HepG2 (cell line): ENCODE data around the gene SHC3. TPM values are rescaled to one million over a fixed set of nuclear protein-coding genes. Genes with fewer than 3 reads are reported as not detected.

Source experiments
- ATAC-seq: fragments of 200-7000 bp; cut with Tn5 transposase; 3 replicates; pipeline ENCODE4 v1.9.1; 2020; ENCODE audit warnings: mild to moderate bottlenecking, moderate library complexity
- BruUV-seq: library from RNA; stranded (reverse); fragments of 400-500 nt; replicated peaks from 2 replicates; lab custom pipeline; 2021; lab: Mats Ljungman, UMichigan
- CTCF ChIA-PET: fragments of 300-600 bp; formaldehyde crosslinking; extraction: SDS; loops from one replicate; lab custom pipeline; 2021; ENCODE audit warnings: low total read pairs, inconsistent platforms, low intra/inter-chr PET ratio; lab: Yijun Ruan, JAX
- POLR2A ChIA-PET: fragments of 350-600 bp; sonication (Branson Sonifier 250); formaldehyde crosslinking; loops from one replicate; lab custom pipeline; 2020; ENCODE audit warnings: antibody characterized with exemption, inconsistent platforms; lab: Yijun Ruan, JAX
- DNase-seq: peaks from one replicate; pipeline ENCODE4 v3.0.0-alpha.2; 2015; ENCODE audit warnings: low spot score
- FAIRE-seq: peaks from 3 replicates; lab custom pipeline; 2011; peaks lifted over from hg19 to GRCh38; lab: Jason Lieb, UNC
- H2AFZ ChIP-seq: one replicate; pipeline ENCODE4 v1.6.1; 2011; ENCODE audit warnings: low read length, inconsistent platforms
- H3K27ac ChIP-seq: fragments of 300-600 bp; 3 replicates; pipeline ENCODE4 v1.8.0; 2011; ENCODE audit warnings: mixed run types, mild to moderate bottlenecking, mixed read lengths, low read length, inconsistent platforms; ENCODE audit not compliant: insufficient read depth; ENCODE audit errors: extremely low read length
- H3K27me3 ChIP-seq, 2 experiments: fragments of 200-600 bp in 1 of 2; 2 replicates in 1 of 2; 3 replicates in 1 of 2; pipeline versions ENCODE4 v1.6.0 to v1.8.0; 2011; ENCODE audit warnings: low read length in 2 of 2, mild to moderate bottlenecking in 2 of 2, moderate library complexity in 2 of 2, inconsistent platforms in 1 of 2; ENCODE audit not compliant: insufficient read depth in 2 of 2, control insufficient read depth in 1 of 2
- H3K36me3 ChIP-seq, 2 experiments: fragments of 200-600 bp in 1 of 2; replicated peaks in 1 of 2; 2 replicates in 1 of 2; 3 replicates in 1 of 2; pipeline versions ENCODE4 v1.5.1 to v1.8.0; 2011; ENCODE audit warnings: low read length in 2 of 2, inconsistent platforms in 1 of 2; ENCODE audit not compliant: insufficient read depth in 2 of 2, control insufficient read depth in 1 of 2
- H3K4me1 ChIP-seq: 2 replicates; pipeline ENCODE4 v1.5.1; 2012; ENCODE audit warnings: low read length, inconsistent platforms; ENCODE audit not compliant: insufficient read depth
- H3K4me2 ChIP-seq: 2 replicates; pipeline ENCODE4 v1.6.0; 2011; ENCODE audit warnings: low read depth, low read length, inconsistent platforms
- H3K4me3 ChIP-seq, 3 experiments: fragments of 200-600 bp in 1 of 3; sonication (generic), shearing (Covaris generic) in 1 of 3; replicated peaks in 1 of 3; 2 replicates each; pipeline ENCODE4 v1.5.1; 2011 to 2016; ENCODE audit warnings: low read length in 3 of 3, inconsistent platforms in 2 of 3, low read depth in 2 of 3, mild to moderate bottlenecking in 2 of 3, control low read depth in 1 of 3, mixed read lengths in 1 of 3; ENCODE audit not compliant: insufficient read depth in 1 of 3
- H3K79me2 ChIP-seq: one replicate; pipeline ENCODE4 v1.6.1; 2011; ENCODE audit warnings: low read length, inconsistent platforms; ENCODE audit not compliant: insufficient read depth
- H3K9ac ChIP-seq: 2 replicates; pipeline ENCODE4 v1.6.0; 2011; ENCODE audit warnings: mild to moderate bottlenecking, low read depth, low read length, inconsistent platforms; ENCODE audit not compliant: insufficient read depth
- H3K9me3 ChIP-seq: 2 replicates; pipeline ENCODE4 v1.5.1; 2012; ENCODE audit warnings: mild to moderate bottlenecking, low read length
- H4K20me1 ChIP-seq: 2 replicates; pipeline ENCODE4 v1.6.0; 2011; ENCODE audit warnings: inconsistent platforms, mild to moderate bottlenecking, low read length, moderate library complexity; ENCODE audit not compliant: insufficient read depth
- ARNT ChIP-seq: fragments of 450-650 bp; IDR thresholded peaks from 2 replicates; pipeline ENCODE4 v1.6.1; 2017
- ATF4 ChIP-seq, 2 experiments: fragments of 450-650 bp in 1 of 2; sonication (generic) in 1 of 2; formaldehyde crosslinking; IDR thresholded peaks; 2 replicates each; pipeline versions ENCODE4 v1.5.0 to v1.8.0; 2020 to 2022; ENCODE audit warnings: mild to moderate bottlenecking in 1 of 2, missing genetic modification reagents in 1 of 2
- CEBPB ChIP-seq: IDR thresholded peaks from 2 replicates; pipeline ENCODE4 v1.6.1; 2011; ENCODE audit warnings: low read depth, low read length, improper control_type of control experiment, borderline replicate concordance
- DNMT3B ChIP-seq: conservative IDR thresholded peaks from 2 replicates; pipeline ENCODE4 v1.6.1; 2016; ENCODE audit warnings: missing biosample characterization, control low read depth
- ELF3 ChIP-seq: IDR thresholded peaks from 2 replicates; pipeline ENCODE4 v1.6.1; 2016; ENCODE audit warnings: missing genetic modification reagents, missing compliant biosample characterization
- ELK4 ChIP-seq: sonication (generic); formaldehyde crosslinking; IDR thresholded peaks from 2 replicates; pipeline ENCODE4 v1.9.0; 2021; ENCODE audit warnings: missing genetic modification reagents, borderline replicate concordance
- HNRNPL ChIP-seq: fragments of 200-400 bp; formaldehyde crosslinking; IDR thresholded peaks from 2 replicates; pipeline ENCODE4 v1.6.1; 2017; ENCODE audit warnings: mild to moderate bottlenecking, low read depth, low read length
- MATR3 ChIP-seq: sonication (generic); formaldehyde crosslinking; IDR thresholded peaks from 2 replicates; pipeline ENCODE4 v1.4.0; 2020; ENCODE audit warnings: missing genetic modification reagents
- MEF2D ChIP-seq: sonication (generic); formaldehyde crosslinking; IDR thresholded peaks from 2 replicates; pipeline ENCODE4 v1.5.1; 2020; ENCODE audit warnings: mild to moderate bottlenecking, missing genetic modification reagents
- SMAD3 ChIP-seq: sonication (generic); formaldehyde crosslinking; IDR thresholded peaks from 2 replicates; pipeline ENCODE4 v1.4.0; 2020; ENCODE audit warnings: missing genetic modification reagents
- SP2 ChIP-seq: sonication (generic); formaldehyde crosslinking; IDR thresholded peaks from 2 replicates; pipeline ENCODE4 v1.5.1; 2020; ENCODE audit warnings: mild to moderate bottlenecking, missing genetic modification reagents
- ZBTB1 ChIP-seq: sonication (generic); formaldehyde crosslinking; IDR thresholded peaks from 2 replicates; pipeline ENCODE4 v1.4.0; 2020; ENCODE audit warnings: missing genetic modification reagents, borderline replicate concordance
- ZNF362 ChIP-seq: sonication (generic); formaldehyde crosslinking; IDR thresholded peaks from 2 replicates; pipeline ENCODE4 v1.4.0; 2020; ENCODE audit warnings: missing genetic modification reagents, mild to moderate bottlenecking, borderline replicate concordance
- ZNF530 ChIP-seq: sonication (generic); formaldehyde crosslinking; IDR thresholded peaks from 2 replicates; pipeline ENCODE4 v1.5.0; 2020; ENCODE audit warnings: low read depth, mild to moderate bottlenecking, missing genetic modification reagents
- ZNF713 ChIP-seq: sonication (generic); formaldehyde crosslinking; IDR thresholded peaks from 2 replicates; pipeline ENCODE4 v1.4.0; 2020; ENCODE audit warnings: mild to moderate bottlenecking, missing genetic modification reagents
- WGBS: methylation state at CpG from one replicate; pipeline ENCODE4 v1.1.6; 2017; ENCODE audit warnings: low lambda C conversion rate; 5-methylcytosine and 5-hydroxymethylcytosine counted together
- in situ Hi-C: cut with HindIII; loops from 2 replicates; pipeline ENCODE4 v1.10.0; 2017; ENCODE audit warnings: low pct_unique_long_range_greater_than_20kb; ENCODE audit not compliant: extremely low pct_ligation_motif_present
- intact Hi-C: fragments of 100-400 bp; cut with micrococcal nuclease; formaldehyde crosslinking; loops from one replicate; pipeline ENCODE4 v1.10.0; 2022; ENCODE audit not compliant: unreplicated experiment
- polyA plus RNA-seq, 8 experiments: library from polyadenylated mRNA; depleted of rRNA in 3 of 8; stranded (reverse) in 7 of 8; unstranded in 1 of 8; fragments of >200 nt; fragmentation: Illumina TruSeq in 4 of 8; extraction: Trizol in 4 of 8; gene quantifications; 2 replicates each; pipeline versions ENCODE4 v1.2.1 to v1.2.3, GENCODE V29; 2011 to 2016; ENCODE audit warnings: low read depth in 4 of 8, missing spikeins in 1 of 8, mixed read lengths in 1 of 8; ENCODE audit not compliant: insufficient read depth in 1 of 8
- total RNA-seq, 5 experiments: library from RNA; depleted of rRNA; stranded (reverse); fragments of >200 nt; fragmentation: Illumina TruSeq; extraction: Trizol; gene quantifications; 2 replicates each; pipeline ENCODE4 v1.2.3, GENCODE V29; 2016; ENCODE audit warnings: low read depth in 1 of 5
- TF ChIP-seq, protein P1 (sequence below): IDR thresholded peaks from 2 replicates; pipeline ENCODE4 v1.6.1; 2016
- TF ChIP-seq, protein P2 (sequence below): sonication (generic); formaldehyde crosslinking; IDR thresholded peaks from 2 replicates; pipeline ENCODE4 v1.5.0; 2020; ENCODE audit warnings: missing genetic modification reagents
- TF ChIP-seq, protein P3 (sequence below): sonication (generic); formaldehyde crosslinking; IDR thresholded peaks from 2 replicates; pipeline ENCODE4 v1.4.0; 2020; ENCODE audit warnings: mild to moderate bottlenecking, missing genetic modification reagents

The SHC3 gene
- total and polyA plus RNA-seq, 2 of the 13 experiments (the other 11 are each of a cell fraction or from before 2014, with no cell fraction given), result 0.09 to 0.89 TPM

DNA sequence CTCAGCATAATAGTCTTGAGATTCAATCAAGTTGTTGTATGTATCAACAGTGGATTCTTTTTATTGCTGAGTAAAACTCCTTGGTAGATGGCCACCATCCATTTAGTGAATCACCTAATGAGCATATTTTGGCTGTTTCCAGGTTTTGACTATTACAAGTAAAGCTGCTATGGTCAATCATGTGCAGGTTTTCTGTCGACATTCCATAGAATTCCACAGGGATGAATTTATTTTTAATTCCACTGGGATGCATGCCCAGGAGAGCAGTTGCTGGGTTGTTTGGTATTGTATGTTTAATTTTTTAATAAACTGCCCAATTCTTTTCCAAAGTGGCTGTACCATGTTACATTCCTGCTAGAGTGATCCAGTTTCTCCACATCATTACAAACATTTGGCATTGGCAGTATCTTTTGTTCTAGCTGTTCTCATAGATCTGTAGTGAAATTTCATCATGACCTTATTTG lies 197.8 kb downstream of the SHC3 start (continued):
- no peak for TF ChIP-seq ZNF362 (CRISPR knock-in tag)
- TF ChIP-seq MATR3, result no peak
- TF ChIP-seq, protein P1, sequence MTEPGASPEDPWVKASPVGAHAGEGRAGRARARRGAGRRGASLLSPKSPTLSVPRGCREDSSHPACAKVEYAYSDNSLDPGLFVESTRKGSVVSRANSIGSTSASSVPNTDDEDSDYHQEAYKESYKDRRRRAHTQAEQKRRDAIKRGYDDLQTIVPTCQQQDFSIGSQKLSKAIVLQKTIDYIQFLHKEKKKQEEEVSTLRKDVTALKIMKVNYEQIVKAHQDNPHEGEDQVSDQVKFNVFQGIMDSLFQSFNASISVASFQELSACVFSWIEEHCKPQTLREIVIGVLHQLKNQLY, result no peak

GRCh38 chr9:88979791-88980190 lies 198.8 kb downstream of the SHC3 start:
- peaks cover 0 to 14% of the 10 kb centered on the region in 2 experiments; a peak in 2 of 5 replicates for H3K27me3 ChIP-seq
- H3K9me3 ChIP-seq, result no peaks in the 10 kb centered on the region
- DNase-seq, result no peak
- no TSS peak for BruUV-seq
- FAIRE-seq, result no peak
- no peaks in the 10 kb centered on the region for H3K79me2 ChIP-seq
- 0% methylated on average over 2 of the region's 2 CpGs for WGBS
- intact Hi-C loops, result no loop called here
- H3K27ac ChIP-seq, result no peak overlapping the region
- H4K20me1 ChIP-seq, result no peaks in the 10 kb centered on the region
- in situ Hi-C loops, result no loop called here
- H3K9ac ChIP-seq, result no peak overlapping the region
- no peak overlapping the region for H3K4me3 ChIP-seq
- no peak overlapping the region for H3K4me2 ChIP-seq
- no peak overlapping the region for H2AFZ ChIP-seq
- CTCF ChIA-PET, result no interaction called here
- no peaks in the 10 kb centered on the region for H3K4me1 ChIP-seq
- H3K36me3 ChIP-seq, result no peaks in the 10 kb centered on the region
- no peak for ATAC-seq
- POLR2A ChIA-PET, result no interaction called here
- TF ChIP-seq ELK4 (CRISPR knock-in tag) (no peak), CEBPB (no peak), ZNF530 (CRISPR knock-in tag) (no peak), SP2 (CRISPR knock-in tag) (no peak), MEF2D (CRISPR knock-in tag) (no peak), DNMT3B (CRISPR knock-in tag) (no peak), ELF3 (CRISPR knock-in tag) (no peak), ZNF713 (CRISPR knock-in tag) (no peak), ZBTB1 (CRISPR knock-in tag) (no peak), HNRNPL (no peak), ARNT (no peak), SMAD3 (no peak), ATF4 (CRISPR knock-in tag; IDR thresholded peaks at IDR 0.05) (no peak)
- TF ChIP-seq, protein P2, sequence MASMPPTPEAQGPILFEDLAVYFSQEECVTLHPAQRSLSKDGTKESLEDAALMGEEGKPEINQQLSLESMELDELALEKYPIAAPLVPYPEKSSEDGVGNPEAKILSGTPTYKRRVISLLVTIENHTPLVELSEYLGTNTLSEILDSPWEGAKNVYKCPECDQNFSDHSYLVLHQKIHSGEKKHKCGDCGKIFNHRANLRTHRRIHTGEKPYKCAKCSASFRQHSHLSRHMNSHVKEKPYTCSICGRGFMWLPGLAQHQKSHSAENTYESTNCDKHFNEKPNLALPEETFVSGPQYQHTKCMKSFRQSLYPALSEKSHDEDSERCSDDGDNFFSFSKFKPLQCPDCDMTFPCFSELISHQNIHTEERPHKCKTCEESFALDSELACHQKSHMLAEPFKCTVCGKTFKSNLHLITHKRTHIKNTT, result no peak
- TF ChIP-seq, protein P3, sequence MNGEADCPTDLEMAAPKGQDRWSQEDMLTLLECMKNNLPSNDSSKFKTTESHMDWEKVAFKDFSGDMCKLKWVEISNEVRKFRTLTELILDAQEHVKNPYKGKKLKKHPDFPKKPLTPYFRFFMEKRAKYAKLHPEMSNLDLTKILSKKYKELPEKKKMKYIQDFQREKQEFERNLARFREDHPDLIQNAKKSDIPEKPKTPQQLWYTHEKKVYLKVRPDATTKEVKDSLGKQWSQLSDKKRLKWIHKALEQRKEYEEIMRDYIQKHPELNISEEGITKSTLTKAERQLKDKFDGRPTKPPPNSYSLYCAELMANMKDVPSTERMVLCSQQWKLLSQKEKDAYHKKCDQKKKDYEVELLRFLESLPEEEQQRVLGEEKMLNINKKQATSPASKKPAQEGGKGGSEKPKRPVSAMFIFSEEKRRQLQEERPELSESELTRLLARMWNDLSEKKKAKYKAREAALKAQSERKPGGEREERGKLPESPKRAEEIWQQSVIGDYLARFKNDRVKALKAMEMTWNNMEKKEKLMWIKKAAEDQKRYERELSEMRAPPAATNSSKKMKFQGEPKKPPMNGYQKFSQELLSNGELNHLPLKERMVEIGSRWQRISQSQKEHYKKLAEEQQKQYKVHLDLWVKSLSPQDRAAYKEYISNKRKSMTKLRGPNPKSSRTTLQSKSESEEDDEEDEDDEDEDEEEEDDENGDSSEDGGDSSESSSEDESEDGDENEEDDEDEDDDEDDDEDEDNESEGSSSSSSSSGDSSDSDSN (CRISPR knock-in tag), result no peak
